Thoracic aorta (tissue), 2 donors: ENCODE results near the gene FAM229B. TPM values are rescaled to one million over a fixed set of nuclear protein-coding genes. Genes with fewer than 3 reads are reported as not detected.
A peak's percentile ranks its signal among the peaks of the same experiment; 100 is the strongest.

Experiments used
- ATAC-seq: fragments of 150-250 bp; one replicate; pipeline ENCODE4 v1.8.0; 2017; ENCODE audit warnings: low read depth; ENCODE audit not compliant: insufficient number of reproducible peaks, low FRiP score
- DNase-seq: peaks from one replicate; pipeline ENCODE4 v3.0.0-alpha.2; 2020; ENCODE audit warnings: low spot score
- H3K27ac ChIP-seq, 2 donors: fragments of 200-600 bp; sonication (generic); 1 replicate in 1 of 2; 2 replicates in 1 of 2; pipeline ENCODE4 v1.5.1; 2016; ENCODE audit warnings: mild to moderate bottlenecking in 2 of 2, moderate library complexity in 2 of 2
- H3K27me3 ChIP-seq: fragments of 200-600 bp; sonication (generic); replicated peaks from 2 replicates; pipeline ENCODE4 v1.6.0; 2016; ENCODE audit warnings: mild to moderate bottlenecking; ENCODE audit not compliant: insufficient read depth
- H3K36me3 ChIP-seq: fragments of 200-600 bp; sonication (generic); one replicate; pipeline ENCODE4 v1.5.1; 2016
- H3K4me1 ChIP-seq, 2 donors: fragments of 200-600 bp; sonication (generic); 1 replicate in 1 of 2; 2 replicates in 1 of 2; pipeline versions ENCODE4 v1.5.1 to v1.6.0; 2016; ENCODE audit warnings: low read depth in 2 of 2, mild to moderate bottlenecking in 1 of 2; ENCODE audit not compliant: control insufficient read depth in 1 of 2
- H3K4me3 ChIP-seq: fragments of 200-600 bp; sonication (generic); 2 replicates; pipeline ENCODE4 v1.5.1; 2016; ENCODE audit warnings: mild to moderate bottlenecking
- H3K9me3 ChIP-seq: fragments of 200-600 bp; sonication (generic); 2 replicates; pipeline ENCODE4 v1.5.1; 2016
- CTCF ChIP-seq: fragments of 200-600 bp; sonication (generic); IDR thresholded peaks from one replicate; pipeline ENCODE4 v1.5.1; 2019; ENCODE audit warnings: antibody characterized with exemption
- total RNA-seq, 2 donors: library from RNA; depleted of rRNA; stranded (reverse); fragments of >200 nt; gene quantifications; one replicate each; pipeline versions ENCODE4 v1.1.0 to v1.2.3, GENCODE V29; 2016

The FAM229B gene
- total RNA-seq: 10 to 100 TPM; 11.3 to 23.7 TPM

- H3K27me3 ChIP-seq: no peaks in the 10 kb centered on the region
- H3K4me1 ChIP-seq: peaks cover 5 to 12% of the 10 kb centered on the region in 2 donors
- H3K4me3 ChIP-seq: peak within 1 kb of the TSS; percentile 79
- peak; percentile 8 for TF ChIP-seq CTCF
- no peaks in the 10 kb centered on the region for H3K36me3 ChIP-seq
- no peaks in the 10 kb centered on the region for H3K9me3 ChIP-seq
- H3K27ac ChIP-seq: peak within 1 kb of the TSS; percentile 61 to 69
- DNase-seq (peak; percentile 81), ATAC-seq (peak; percentile 90)
Observed at GRCh38 chr6:112087136-112087911, at the start of gene FAM229B, which contains the start of gene TUBE1. FAM229B (plus strand) TSS chr6:112087591; CDS start chr6:112099284, 11,693 bp downstream. TUBE1 (minus strand) TSS chr6:112087482; CDS start chr6:112087434, 48 bp downstream.

- peak overlapping the region; percentile 78 to 82 for H3K27ac ChIP-seq
- DNase-seq: peak; percentile 72
Observed at GRCh38 chr6:112037783-112038216, 49.6 kb upstream of the FAM229B start.

GRCh38 chr6:112038268-112038667 lies 49.1 kb upstream of the FAM229B start:
- DNase-seq (no peak), ATAC-seq (no peak)
- no peaks in the 10 kb centered on the region for H3K36me3 ChIP-seq
- H3K27me3 ChIP-seq: no peaks in the 10 kb centered on the region
- no peak for TF ChIP-seq CTCF
- H3K9me3 ChIP-seq: no peaks in the 10 kb centered on the region
- H3K4me1 ChIP-seq: peaks cover 6 to 23% of the 10 kb centered on the region in 2 donors
- H3K4me3 ChIP-seq: peak overlapping the region; percentile 54
- peak overlapping the region; percentile 78 to 82 for H3K27ac ChIP-seq

More at GRCh38 chr6:112037783-112038216, 49.6 kb upstream of the FAM229B start:
- Histone ChIP-seq H3K4me1 (peaks cover 6 to 23% of the 10 kb centered on the region in 2 donors), H3K9me3 (no peaks in the 10 kb centered on the region), H3K27me3 (no peaks in the 10 kb centered on the region), H3K4me3 (peak overlapping the region; percentile 54), H3K36me3 (no peaks in the 10 kb centered on the region)
- ATAC-seq: peak; percentile 74
- no peak for TF ChIP-seq CTCF

GRCh38 chr6:112038756-112039430 lies 48.5 kb upstream of the FAM229B start:
- ATAC-seq: no peak
- Histone ChIP-seq H3K4me3 (no peak overlapping the region), H3K27me3 (no peaks in the 10 kb centered on the region), H3K36me3 (no peaks in the 10 kb centered on the region), H3K9me3 (no peaks in the 10 kb centered on the region), H3K4me1 (peaks cover 6 to 20% of the 10 kb centered on the region in 2 donors), H3K27ac (peak overlapping the region; percentile 78 to 82)
- no peak for DNase-seq
- TF ChIP-seq CTCF: no peak

- peaks cover 6 to 20% of the 10 kb centered on the region in 2 donors for H3K4me1 ChIP-seq
- TF ChIP-seq CTCF: no peak
- H3K4me3 ChIP-seq: no peak overlapping the region
- H3K27ac ChIP-seq: peak overlapping the region in 1 of 2 donors; percentile 82
- no peaks in the 10 kb centered on the region for H3K36me3 ChIP-seq
- DNase-seq (no peak), ATAC-seq (no peak)
- no peaks in the 10 kb centered on the region for H3K27me3 ChIP-seq
- no peaks in the 10 kb centered on the region for H3K9me3 ChIP-seq
Observed at GRCh38 chr6:112039431-112039770, 48.0 kb upstream of the FAM229B start.
